ENCODE data around the gene ARL5A. TPM values are rescaled to one million over a fixed set of nuclear protein-coding genes. Genes with fewer than 3 reads are reported as not detected.

ARL5A gene
- total and polyA plus RNA-seq, 2 donors (not counting 3 experiments of a cell fraction or from before 2014, with no cell fraction given) = 25.8 to 73.2 TPM

DNA sequence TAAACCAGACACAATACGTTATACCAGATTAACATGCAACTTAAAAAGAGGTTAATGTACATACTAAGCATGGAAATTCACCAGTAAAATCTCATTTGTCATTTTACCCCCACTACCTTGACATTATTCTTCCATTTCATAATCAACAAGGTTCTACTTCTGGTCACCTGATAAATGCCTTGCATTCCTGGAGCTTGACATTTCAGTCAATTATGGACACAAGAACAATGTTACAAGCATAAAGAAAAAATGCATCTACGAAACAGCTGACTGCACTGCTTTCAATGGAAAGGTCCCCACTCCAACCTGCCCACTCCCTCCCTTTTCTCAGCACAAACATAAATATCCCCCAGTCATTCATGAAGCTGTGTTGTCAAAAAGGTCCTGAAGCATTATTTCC lies 31.4 kb downstream of the ARL5A start:
- Histone ChIP-seq H3K4me2 (ENCODE audit: insufficient read depth, low read length) (no peak overlapping the region), H3K4me1 (ENCODE audit: control insufficient read depth, extremely low read depth, insufficient read depth, low read length) (no peaks in the 10 kb centered on the region), H3K27me3 (ENCODE audit: control insufficient read depth in 2 of 2, insufficient read depth in 2 of 2, low read length in 2 of 2) (no peaks in the 10 kb centered on the region), H3K9me1 (replicated peaks; ENCODE audit: control insufficient read depth, extremely low read depth, insufficient read depth, low read length) (no peaks in the 10 kb centered on the region), H3K36me3 (ENCODE audit: control insufficient read depth in 2 of 2, extremely low read depth in 1 of 2, insufficient read depth in 2 of 2, low read length in 2 of 2) (no peaks in the 10 kb centered on the region), H3K9me3 (replicated peaks; ENCODE audit: control insufficient read depth, insufficient read depth, low read length) (no peaks in the 10 kb centered on the region), H3K4me3 (replicated peaks in 1 of 3; ENCODE audit: insufficient read depth in 1 of 3, low read depth in 1 of 3, low read length in 3 of 3) (no peak overlapping the region), H4K20me1 (replicated peaks; ENCODE audit: control insufficient read depth, extremely low read depth, insufficient read depth, low read length) (no peaks in the 10 kb centered on the region), H3K9ac (replicated peaks; ENCODE audit: extremely low read depth, insufficient read depth, low read length) (no peak overlapping the region), H3K27ac (ENCODE audit: insufficient read depth, low read depth, low read length) (no peak overlapping the region), H2AFZ (ENCODE audit: low read depth, low read length) (no peak overlapping the region), H3K79me2 (ENCODE audit: control insufficient read depth, insufficient read depth, low read length) (no peaks in the 10 kb centered on the region)
- intact Hi-C loops (cut with micrococcal nuclease) (no loop called here), dilution Hi-C loops (cut with MboI; ENCODE audit: extremely low pct_ligation_motif_present, low sequenced_read_pairs) (no loop called here)
- TF ChIP-seq FOS (IDR thresholded peaks at IDR 0.05; ENCODE audit: borderline replicate concordance, insufficient read depth, low read length) (no peak), JUN (IDR thresholded peaks at IDR 0.05; ENCODE audit: borderline replicate concordance, insufficient read depth, insufficient read length, low read depth) (no peak), MAX (IDR thresholded peaks at IDR 0.05; ENCODE audit: insufficient read depth, insufficient read length) (no peak), POLR2A (IDR thresholded peaks at IDR 0.05; ENCODE audit: low read depth, low read length) (no peak), POLR2AphosphoS5 (IDR thresholded peaks at IDR 0.05; ENCODE audit: insufficient read depth, low read depth, low read length) (no peak), CTCF (IDR thresholded peaks at IDR 0.05; ENCODE audit: extremely low read depth in 1 of 2, insufficient read depth in 1 of 2, low read depth in 1 of 2, low read length in 2 of 2) (no peak), MYC (IDR thresholded peaks at IDR 0.05; ENCODE audit: low read depth, low read length) (no peak), GATA2 (IDR thresholded peaks at IDR 0.05; ENCODE audit: insufficient read depth, insufficient read length, low read depth, low read length) (no peak)
- DNase-seq (ENCODE audit: low read depth, low spot score) = no peak
- no TSS peak for BruUV-seq (replicated peaks)
- FAIRE-seq = no peak
- CTCF ChIA-PET = interaction anchor here (1.6 kb wide), 1 partner anchor 11 kb away, joined by 10 read pairs; no protein-coding TSS in a partner anchor
- POLR2A ChIA-PET = no interaction called here
